ENCODE results near the gene CRTAC1.
A peak's percentile ranks its signal among the peaks of the same experiment; 100 is the strongest.

CRTAC1 gene

DNA sequence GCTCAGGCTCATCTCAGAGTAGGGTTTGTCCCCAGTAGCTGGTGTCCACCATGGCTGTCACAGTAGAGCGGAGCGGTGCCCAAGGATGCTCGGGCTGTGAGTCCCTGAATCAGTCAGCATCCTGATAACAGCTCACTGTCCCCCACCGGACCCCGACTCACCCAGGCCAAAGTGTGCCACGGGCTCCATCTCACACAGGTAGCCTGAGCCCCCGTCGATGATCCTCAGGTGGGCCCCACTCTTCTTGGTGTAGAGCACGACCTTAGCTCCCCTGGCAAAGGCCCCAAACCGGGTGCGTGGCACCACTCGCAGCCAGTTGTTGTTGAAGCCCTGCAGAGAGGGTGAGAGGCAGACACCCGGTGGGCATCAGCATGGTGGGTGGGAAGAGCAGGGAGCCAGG lies 135.3 kb downstream of the CRTAC1 start:
- DNase-seq = no peak

DNA sequence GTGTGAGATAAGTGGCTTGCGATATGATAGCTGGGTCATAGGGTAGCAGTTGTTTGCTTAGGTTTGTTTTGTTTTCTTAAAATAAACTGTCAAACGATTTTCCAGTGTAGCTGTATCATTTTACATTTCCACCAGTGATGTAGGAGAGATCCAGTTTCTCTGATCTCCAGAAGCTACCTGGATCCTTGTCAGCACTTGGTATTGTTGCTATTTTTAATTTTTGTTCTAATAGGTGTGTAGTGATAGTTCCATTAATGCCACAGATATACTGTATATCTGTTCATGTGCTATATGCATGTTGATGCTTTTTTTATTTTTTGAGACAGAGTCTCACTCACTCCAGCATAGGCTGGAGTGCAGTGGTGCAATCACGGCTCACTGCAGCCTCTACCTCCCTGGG lies 136.3 kb downstream of the CRTAC1 start:
- DNase-seq = no peak

DNA sequence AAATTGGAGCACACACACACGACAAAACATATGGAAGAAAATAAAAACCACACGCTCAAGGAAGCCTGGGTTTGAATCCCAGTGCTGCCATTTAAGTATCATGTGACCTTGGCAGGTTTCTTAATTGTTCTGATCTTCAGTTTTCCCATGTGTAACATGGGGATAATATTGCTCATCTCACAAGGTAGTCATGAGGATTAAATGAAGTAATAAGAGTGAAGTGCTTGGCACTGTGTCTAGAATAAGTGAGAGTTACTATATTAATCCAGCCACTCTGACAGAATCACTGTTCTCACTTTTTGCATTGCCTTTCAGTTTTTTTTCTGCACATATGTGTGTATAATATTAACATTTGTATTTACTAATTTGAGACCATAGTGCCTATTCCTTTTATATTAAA lies 137.5 kb downstream of the CRTAC1 start:
- DNase-seq = no peak

DNA sequence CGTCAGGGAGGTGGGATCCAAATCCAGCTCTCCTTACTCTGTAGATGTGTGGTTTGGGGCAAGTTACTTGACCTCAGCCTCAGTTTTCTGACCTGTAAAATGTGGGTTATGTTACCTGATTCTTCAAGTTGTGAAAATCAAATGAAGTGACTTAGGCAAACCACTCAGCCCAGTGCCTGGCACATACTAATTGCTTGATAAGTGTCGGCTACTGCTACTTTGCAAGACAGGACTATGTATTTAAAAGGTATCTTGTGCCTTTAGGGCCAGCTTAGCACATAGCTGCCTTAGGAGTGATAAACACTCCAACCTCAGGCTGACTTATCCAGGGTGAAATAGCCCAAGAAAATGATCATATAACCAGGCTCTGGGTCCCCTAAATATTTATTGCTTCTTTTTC lies 137.9 kb downstream of the CRTAC1 start:
- no peak for DNase-seq

DNA sequence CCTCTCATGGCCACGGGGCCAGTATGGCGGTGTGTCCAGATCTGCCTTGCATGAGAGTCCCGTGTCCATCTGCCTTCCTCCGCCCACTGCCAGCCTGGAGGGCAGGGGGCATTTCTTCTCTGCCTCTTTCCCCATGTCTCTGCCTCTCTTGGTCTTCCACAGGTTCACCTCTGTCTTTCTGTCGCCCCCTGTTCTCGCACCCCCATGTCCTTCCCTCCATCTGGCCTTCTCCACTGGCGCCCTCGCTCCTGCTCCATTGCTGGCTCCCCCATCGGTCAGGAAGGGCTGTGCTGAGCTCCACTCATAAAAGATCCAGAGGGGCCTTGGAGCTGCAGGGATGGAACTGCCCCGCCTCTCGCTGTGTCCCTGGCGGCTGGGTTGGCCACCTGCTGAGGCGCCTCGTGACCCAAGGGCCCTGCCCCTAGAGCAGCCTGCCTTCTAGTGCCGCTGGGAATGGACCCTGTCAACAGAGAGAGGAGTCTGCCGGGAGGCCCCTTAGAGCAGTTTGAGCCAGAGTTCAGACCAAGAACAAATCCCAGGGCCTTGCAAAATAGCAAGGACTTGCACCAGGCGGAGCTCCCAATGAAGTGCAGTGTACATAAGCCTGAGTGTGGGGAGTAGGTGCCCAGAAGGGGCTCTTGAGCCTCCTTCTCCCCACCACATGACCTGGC lies 138.8 kb downstream of the CRTAC1 start:
- DNase-seq = no peak

DNA sequence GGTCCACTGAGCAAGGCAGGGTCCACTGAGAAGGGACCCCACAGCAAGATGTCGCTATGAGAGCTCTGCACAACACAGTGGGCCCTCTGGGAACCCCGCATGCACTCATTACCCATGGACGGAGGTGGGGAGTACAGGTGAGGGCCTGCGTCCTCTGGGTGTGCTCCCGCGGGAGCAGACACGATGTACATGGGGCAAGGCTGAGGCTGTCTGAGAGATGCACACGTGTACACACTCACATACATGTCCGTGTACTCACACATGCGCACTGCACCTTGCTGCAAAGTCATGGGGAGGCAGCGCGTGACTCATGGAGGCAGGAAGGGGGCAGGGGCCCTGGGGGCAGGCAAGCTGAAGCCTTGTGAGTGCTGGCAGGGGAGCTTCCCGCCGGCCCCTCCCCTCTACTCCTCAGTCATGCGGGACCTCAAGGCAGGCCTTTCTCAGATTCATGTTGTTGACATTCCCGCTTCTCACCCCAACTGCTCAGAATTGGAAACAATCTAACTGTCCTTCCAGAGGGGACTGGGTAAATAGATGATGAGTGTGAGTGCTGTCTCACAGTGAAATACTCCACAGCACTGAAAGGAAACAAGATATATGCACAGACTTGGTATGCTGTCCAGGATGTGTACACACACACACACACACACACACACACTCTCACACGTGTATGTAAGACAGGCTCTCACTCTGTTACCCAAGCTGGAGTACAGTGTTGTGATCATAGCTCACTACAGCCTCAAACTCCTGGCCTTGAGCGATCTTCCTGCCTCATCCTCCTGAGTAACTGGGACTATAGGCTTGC lies 140.8 kb downstream of the CRTAC1 start:
- DNase-seq = no peak

DNA sequence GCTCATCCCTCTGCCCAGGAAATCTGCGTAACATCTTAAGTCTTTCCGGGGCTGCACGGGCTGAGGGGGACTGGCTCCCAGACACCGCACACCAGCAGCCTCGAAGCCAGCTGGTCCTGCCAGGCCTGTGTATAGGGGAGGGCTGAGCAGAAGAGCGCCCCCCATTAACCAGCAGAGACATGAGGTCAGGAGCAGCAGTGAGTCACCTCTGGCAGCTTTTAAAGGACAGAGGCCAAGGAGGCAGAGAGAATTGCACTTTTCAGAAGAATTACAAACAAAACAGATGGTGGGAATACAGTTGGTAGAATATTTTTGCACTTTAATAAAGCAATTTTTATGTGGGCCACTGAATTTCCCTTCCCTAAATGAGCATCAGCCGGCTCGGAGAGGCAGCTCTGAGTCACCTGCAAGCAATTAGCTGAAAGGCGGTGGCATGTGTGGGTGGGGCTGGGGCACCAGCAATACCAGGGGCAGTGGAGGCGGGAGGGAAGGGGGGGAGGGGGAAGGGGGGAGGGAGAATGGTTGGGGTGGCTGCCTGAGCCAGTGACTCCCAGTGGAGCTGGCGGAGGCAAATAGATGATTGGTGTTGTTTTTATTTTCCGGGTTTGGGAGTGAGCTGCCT lies 141.7 kb downstream of the CRTAC1 start:
- DNase-seq = peak; percentile 8

DNA sequence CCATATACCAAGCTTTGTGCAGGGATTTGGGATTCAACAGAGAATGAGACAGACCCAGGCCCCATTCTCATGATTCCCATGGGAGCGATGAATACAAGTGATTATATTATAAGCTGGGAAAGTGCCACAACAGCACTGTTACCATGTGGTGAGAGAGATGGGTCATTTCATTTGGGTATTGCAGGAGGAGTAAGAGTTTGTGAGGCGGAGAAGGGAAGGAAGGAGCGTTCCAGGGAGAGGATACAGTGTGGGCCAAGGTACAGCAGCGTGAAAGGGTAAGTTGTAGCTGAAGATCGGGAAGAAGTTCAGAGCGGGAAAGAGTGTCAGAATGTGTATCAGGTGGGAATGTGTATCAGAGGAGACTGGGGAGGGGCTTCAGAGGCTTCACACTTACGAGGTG lies 142.3 kb downstream of the CRTAC1 start:
- no peak for DNase-seq

DNA sequence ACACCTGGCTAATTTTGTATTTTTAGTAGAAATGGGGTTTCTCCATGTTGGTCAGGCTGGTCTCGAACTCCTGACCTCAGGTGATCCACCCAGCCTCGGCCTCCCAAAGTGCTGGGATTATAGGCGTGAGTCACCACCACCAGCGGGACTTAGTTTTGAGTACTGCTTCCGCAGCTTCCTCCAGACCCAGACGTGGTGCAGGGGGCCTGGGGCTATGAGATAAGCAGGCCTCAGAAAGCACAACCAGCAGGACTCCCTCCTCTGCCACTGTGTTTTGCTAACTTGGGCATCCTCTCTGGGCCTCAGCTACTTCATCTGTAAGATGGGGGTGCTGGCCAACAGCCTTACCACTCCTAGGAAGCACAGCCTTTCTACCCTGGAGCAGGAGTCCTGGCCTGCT lies 143.0 kb downstream of the CRTAC1 start:
- no peak for DNase-seq

DNA sequence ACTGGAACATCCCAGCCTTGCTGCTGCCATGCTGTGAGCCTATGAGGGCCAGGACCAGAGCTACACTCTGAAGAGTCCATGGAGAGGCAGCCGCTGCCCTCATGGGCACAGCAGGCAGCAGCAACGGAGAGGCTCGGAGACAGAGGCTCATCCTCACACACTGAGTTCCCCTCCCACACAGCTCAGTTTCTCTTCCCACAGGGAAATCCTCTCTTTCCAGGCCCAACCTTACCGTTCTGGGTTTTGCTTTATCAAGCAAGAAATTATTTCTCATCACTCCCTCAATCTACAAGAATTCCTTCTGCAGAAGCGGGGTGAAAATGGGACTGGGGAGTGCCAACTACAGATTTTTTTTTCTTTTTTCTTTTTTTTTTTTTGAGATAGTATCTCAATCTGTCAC lies 144.1 kb downstream of the CRTAC1 start:
- no peak for DNase-seq

DNA sequence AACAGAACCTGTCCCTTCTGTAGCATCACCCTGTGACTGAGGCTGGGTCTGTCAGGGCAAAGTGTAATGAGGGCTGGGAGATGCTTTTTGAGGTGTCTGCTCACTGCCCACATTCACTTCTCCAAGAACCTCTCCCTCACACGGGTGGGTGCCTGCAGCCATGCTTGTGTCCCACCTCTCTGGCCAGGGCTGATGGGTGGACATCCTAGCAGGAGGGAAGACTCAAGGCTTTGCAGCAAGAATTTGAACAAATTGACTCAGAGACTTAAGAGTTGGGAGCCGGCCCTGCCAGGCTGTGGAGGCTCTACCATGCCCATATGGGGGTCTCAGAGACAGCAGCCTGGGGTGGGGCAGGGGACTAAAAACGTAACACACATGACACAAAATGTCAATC lies 147.3 kb downstream of the CRTAC1 start:
- DNase-seq = no peak

DNA sequence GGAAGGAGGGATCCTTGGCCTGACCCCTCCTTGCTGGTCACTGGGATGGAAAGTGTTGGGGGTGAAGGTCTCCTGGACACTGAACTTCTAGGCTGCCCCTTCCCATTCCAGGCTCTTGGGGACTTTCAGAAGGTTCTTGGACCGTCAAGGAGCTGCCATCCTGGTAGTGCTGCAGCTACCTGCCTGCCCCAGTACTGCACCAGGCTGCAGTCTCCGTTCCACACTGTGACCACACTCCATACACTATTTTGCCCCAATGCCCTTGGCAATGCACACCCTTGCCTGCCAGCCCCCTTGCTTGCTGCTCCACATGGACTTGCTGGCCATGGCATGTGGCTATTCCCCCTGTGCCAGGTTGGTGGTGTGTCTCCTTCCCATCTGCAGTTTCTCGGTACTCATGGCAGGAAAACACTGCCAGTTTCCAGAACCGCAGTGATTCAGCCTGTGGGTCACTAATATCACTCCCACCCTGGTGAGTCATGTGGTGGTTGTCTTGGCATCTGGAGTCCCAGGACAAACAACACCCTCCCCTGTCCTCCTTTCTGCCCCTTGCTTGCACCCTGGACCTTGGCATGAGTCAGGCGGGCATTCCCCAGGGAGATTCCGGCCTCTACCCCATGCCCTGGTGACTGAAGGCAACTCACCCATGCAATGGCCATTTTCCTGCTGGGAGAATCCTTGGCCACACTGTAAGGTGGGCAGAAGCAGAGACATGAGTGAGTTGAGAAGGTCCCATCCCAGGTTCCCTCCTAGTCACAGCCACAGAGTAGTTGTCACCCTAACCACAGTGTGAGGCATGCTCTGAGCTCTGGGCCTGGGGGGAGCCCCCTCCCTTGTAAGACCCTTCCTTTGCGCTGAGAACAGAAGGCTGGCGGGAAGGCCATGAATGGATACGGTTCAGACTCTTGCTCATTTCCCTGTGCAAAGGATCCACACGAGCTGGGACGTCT lies 148.0 kb downstream of the CRTAC1 start:
- DNase-seq = no peak

DNA sequence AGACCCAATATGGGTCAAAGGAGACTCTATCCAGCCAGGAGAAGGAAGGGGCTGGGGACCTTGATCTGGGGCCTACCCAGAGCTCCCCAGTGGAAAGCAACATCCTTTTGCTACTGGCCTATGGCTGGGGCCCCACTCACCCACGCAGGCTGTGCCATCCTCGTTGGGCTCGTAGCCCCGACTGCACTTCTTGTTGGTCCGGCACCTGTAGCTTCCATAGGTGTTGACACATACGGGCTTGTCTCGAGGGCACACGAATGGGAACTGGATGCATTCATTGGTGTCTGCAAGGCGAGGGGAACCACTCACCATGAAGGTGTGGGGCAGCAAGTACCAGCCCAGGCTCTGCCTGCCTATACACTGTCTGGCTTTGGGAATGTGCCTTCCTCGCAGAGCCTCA lies 150.3 kb downstream of the CRTAC1 start:
- no peak for DNase-seq

DNA sequence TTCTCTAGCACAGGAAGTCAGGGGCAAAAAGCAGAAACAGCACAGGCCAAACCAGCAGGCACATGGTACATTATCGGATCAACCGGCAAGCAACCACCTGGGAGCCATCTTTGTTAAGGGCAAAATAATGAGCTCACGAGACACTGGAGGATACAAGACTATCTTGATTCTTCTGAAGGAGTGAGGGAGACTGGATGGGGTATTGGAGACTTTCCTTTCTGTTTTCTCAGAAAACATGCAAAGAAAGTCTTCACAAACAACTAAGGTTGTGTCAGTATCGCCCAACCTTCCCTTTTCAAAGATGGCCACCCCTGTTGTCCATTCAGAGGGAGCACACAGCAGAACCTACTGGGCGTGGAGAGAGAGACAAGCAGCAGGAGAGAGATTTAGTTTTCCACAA lies 151.2 kb downstream of the CRTAC1 start:
- DNase-seq = no peak

DNA sequence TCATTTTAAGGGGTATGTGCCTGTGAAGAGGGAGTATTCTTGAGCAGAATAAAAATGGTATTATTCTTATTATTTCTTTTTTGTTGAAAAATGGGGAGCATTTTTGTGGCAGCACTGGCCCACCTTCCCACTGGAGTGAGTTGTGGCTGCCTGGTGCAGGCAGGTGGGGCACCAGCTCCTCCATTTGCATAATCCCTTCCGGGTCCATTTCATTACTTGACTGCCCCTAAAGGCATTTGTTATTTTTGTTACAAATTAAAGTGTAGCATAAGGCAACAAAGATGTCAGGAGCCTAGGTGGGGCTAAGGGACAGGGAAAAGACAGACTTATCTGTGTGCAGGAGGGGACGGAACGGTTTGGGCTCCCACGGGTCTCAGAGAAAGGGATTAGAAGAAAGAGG lies 154.0 kb downstream of the CRTAC1 start:
- DNase-seq = no peak

DNA sequence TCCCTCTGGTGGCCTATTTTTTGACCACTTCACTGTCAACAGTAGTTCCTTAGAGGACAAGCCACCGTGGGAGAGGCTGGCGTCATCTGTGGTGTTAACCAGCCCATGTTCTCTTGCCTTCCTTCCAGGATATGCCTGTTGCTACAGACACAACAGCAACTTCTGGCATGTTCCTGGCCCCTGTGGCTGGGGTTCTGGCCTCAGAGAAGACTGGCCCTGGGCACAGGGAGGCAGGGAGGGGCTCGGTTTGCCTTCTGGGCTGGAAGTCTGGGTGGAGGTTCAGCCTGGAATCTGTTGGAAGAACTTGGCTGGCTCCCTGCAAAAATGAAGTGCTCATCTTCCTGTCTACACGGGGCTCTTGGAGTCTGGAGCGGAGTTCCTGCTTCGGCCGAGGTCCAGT lies 155.0 kb downstream of the CRTAC1 start:
- DNase-seq = no peak

DNA sequence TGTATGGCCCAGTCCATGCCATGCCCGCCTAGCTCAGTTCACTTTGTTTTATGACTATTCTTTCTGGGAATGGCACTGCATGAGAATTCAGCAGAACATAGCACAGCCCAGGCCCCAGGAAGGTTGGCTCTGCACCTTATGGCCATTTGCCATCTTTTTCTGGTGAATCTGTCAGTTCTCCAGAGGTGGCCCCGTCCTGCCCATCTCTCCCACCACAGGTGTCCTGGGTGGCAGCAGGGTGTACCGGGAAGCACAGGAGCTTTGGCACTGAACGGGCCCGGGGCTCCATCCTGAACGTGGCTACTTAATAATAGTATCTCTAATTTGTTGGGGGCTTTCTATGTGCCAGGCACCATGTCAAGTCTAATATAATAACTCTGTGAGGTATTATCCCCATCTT lies 156.1 kb downstream of the CRTAC1 start:
- DNase-seq = no peak

DNA sequence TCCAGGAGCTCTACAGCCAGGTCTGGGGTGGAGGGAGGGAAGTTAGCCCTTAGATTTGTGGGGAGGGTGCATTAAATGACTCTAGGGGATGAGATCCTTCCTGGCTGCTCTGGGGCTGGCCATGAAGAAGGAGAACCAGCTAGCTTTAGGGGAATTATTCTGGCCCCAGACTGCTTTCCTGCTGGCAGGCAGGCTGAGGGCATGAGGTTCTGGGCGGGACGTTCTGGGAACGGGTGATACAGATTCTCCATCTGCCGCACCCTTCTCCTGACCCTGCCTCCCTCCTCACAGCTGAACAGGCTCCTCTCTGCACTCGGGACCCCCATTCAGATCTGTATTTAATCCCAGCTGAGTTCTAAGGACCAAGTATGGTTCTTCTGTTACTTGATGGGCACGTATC lies 156.9 kb downstream of the CRTAC1 start:
- no peak for DNase-seq

DNA sequence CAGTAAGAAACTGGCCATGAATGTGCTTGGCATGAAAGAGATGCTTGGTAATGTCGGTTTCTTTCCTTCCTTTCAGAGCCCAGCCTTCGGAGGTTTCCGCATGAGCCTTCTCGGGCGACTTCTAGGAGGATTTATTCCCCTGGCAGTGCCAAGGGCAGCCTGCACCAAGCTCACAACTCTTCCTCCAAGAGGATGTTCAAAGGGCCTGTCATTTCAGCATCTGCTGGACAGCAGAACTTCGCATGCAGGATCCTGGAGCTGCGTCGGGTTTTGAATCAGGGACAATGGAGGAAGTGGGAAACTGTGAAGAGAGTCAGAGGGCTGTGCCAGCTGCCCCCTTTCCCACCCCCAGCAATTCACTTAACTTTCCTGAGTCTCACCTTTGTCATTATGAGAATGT lies 159.4 kb downstream of the CRTAC1 start:
- DNase-seq = no peak

DNA sequence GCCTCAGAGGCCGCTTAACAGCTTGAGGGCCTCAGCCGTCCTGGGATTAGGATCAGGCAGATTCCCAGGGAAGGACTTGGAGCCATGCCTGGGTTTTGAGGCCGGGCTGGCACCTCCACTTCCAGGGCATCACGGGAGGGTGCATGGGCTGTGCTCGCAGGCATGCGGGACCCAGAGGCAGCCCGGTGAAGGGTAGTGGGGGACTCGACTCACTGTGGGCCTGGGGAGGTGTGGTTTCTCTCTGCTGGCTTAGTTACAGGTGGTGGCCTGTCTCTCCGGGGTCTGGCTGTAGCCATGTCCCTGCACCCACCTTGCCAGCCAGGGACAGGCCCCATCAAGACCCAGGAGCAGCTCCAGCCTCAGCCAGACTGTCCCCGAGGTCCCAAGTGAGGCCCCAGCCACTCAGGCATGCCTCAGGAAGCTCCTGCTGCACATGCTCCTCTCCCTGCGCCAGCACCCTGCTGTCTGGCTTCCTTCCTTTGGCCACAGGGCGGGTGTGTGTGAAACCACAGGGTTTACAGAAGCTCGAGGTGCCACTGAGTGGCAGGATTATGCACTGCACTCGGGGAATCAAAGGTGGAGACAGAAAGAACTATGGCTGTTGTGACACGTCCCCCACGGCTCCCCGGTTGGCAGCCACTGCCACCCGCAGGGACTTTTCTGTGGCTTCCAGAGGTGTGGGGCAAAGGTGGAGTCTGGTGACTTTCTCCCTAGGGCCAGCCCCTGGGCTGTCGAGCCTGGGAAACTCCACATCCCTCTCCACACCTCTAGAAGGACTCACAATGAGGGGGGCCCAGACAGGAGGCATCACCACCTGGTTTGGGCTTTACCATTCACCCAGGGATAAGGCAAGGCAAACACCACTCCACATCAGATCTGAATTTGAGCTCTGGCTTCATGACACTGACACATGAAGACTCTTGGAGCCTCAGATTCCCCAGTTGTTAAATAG lies 161.1 kb downstream of the CRTAC1 start:
- peak; percentile 59 for DNase-seq

DNA sequence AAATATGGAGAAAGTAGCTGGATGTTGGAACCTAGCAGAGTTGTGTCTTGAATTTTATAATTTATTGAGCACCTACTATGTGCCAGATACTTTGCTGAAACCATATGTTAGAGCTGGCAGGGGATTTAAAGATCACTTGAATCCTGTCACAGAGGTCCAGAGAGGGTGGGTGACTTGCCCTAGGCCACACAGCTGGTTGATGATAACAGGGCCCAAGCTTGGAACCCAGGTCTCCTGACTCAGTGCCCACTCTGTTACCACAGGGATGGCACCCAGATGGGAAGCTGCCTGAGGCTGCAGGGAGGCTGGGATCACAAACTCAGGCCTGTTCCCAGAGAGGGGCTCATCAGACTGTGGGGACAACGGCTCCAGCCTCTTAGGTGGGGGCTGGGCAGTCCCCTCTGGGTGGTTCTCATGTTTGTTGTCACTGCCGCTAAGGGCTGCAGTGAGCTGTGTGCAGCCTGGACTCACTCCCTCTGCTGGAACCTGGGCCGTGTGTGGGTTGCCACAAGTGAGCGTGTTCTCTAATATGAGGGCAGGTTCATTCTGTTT lies 162.2 kb downstream of the CRTAC1 start:
- no peak for DNase-seq
